ENCODE data around the gene MT3.

GRCh38 chr16:56584276-56584675 is 5.1 kb upstream of the MT3 start:
- TF ChIP-seq CTCF (IDR thresholded peaks at IDR 0.05) (no peak), EP300 (IDR thresholded peaks at IDR 0.05; ENCODE audit: low read depth) (no peak)
